Activated T-cell treated with anti-CD3 and anti-CD28 coated beads for 4 hours (primary cell): ENCODE results near the gene ARMS2.
A peak's percentile ranks its signal among the peaks of the same experiment; 100 is the strongest.

Experiments used
- DNase-seq: peaks from one replicate; pipeline ENCODE4 v3.0.0-alpha.2; 2020

ARMS2 gene

GRCh38 chr10:122454603-122455080 lies at the start of gene ARMS2:
TSS of gene ARMS2 (plus strand) at chr10:122454653. CDS start at chr10:122454728, 75 bp downstream.
- no peak for DNase-seq

- peak; percentile 52 for DNase-seq
Observed at GRCh38 chr10:122407375-122408125, 46.9 kb upstream of the ARMS2 start.

GRCh38 chr10:122413327-122413726 lies 41.1 kb upstream of the ARMS2 start:
- no peak for DNase-seq

- no peak for DNase-seq
Observed at GRCh38 chr10:122417667-122418066, 36.8 kb upstream of the ARMS2 start.

- DNase-seq, result no peak
Observed at GRCh38 chr10:122419016-122419415, 35.4 kb upstream of the ARMS2 start.

GRCh38 chr10:122419876-122420623 lies 34.4 kb upstream of the ARMS2 start:
- DNase-seq, result no peak

- no peak for DNase-seq
Observed at GRCh38 chr10:122420624-122421007, 33.8 kb upstream of the ARMS2 start.

- no peak for DNase-seq
Observed at GRCh38 chr10:122421054-122421625, 33.3 kb upstream of the ARMS2 start.

GRCh38 chr10:122421742-122422141 lies 32.7 kb upstream of the ARMS2 start:
- DNase-seq, result no peak

- no peak for DNase-seq
Observed at GRCh38 chr10:122422266-122422989, 32.0 kb upstream of the ARMS2 start.

- DNase-seq, result no peak
Observed at GRCh38 chr10:122424059-122424458, 30.4 kb upstream of the ARMS2 start.

GRCh38 chr10:122426829-122427228 lies 27.6 kb upstream of the ARMS2 start:
- no peak for DNase-seq

GRCh38 chr10:122427280-122427679 lies 27.2 kb upstream of the ARMS2 start:
- no peak for DNase-seq

- DNase-seq, result no peak
Observed at GRCh38 chr10:122435212-122435827, 19.1 kb upstream of the ARMS2 start.

- DNase-seq, result no peak
Observed at GRCh38 chr10:122441961-122442360, 12.5 kb upstream of the ARMS2 start.

- DNase-seq, result no peak
Observed at GRCh38 chr10:122445469-122445868, 9.0 kb upstream of the ARMS2 start.

GRCh38 chr10:122445904-122446303 lies 8.5 kb upstream of the ARMS2 start:
- no peak for DNase-seq

- DNase-seq, result no peak
Observed at GRCh38 chr10:122446668-122447423, 7.6 kb upstream of the ARMS2 start.

GRCh38 chr10:122448600-122448999 lies 5.9 kb upstream of the ARMS2 start:
- DNase-seq, result no peak

GRCh38 chr10:122449153-122449552 lies 5.3 kb upstream of the ARMS2 start:
- no peak for DNase-seq

- DNase-seq, result no peak
Observed at GRCh38 chr10:122450353-122450990, 4.0 kb upstream of the ARMS2 start.
